Inferior parietal cortex (tissue), 1 donor: ENCODE results near the gene TBC1D22A.

Experiments used
- DNase-seq: peaks from one replicate; pipeline ENCODE4 v3.0.0-alpha.2; 2016; ENCODE audit errors: extremely low spot score

Gene TBC1D22A

GRCh38 chr22:46835693-46836092 lies 73.2 kb downstream of the TBC1D22A start:
- DNase-seq, result no peak

- DNase-seq, result no peak
Measured at GRCh38 chr22:46841522-46841921, 79.1 kb downstream of the TBC1D22A start.

- DNase-seq, result no peak
Measured at GRCh38 chr22:46842606-46843005, 80.2 kb downstream of the TBC1D22A start.

GRCh38 chr22:46843821-46844255 lies 81.4 kb downstream of the TBC1D22A start:
- DNase-seq, result no peak

- DNase-seq, result no peak
Measured at GRCh38 chr22:46844606-46845210, 82.3 kb downstream of the TBC1D22A start.

- peak; percentile 66 for DNase-seq
Measured at GRCh38 chr22:46845296-46846149, 83.1 kb downstream of the TBC1D22A start.

- no peak for DNase-seq
Measured at GRCh38 chr22:46846150-46846831, 83.8 kb downstream of the TBC1D22A start.

GRCh38 chr22:46846832-46847355 lies 84.4 kb downstream of the TBC1D22A start:
- DNase-seq, result no peak

GRCh38 chr22:46848197-46848596 lies 85.7 kb downstream of the TBC1D22A start:
- DNase-seq, result no peak

GRCh38 chr22:46849101-46849500 lies 86.7 kb downstream of the TBC1D22A start:
- DNase-seq, result no peak

GRCh38 chr22:46849951-46850350 lies 87.5 kb downstream of the TBC1D22A start:
- DNase-seq, result no peak

- DNase-seq, result no peak
Measured at GRCh38 chr22:46851311-46851710, 88.9 kb downstream of the TBC1D22A start.

- no peak for DNase-seq
Measured at GRCh38 chr22:46851941-46852340, 89.5 kb downstream of the TBC1D22A start.

GRCh38 chr22:46852771-46853170 lies 90.3 kb downstream of the TBC1D22A start:
- DNase-seq, result no peak

- no peak for DNase-seq
Measured at GRCh38 chr22:46853191-46853590, 90.7 kb downstream of the TBC1D22A start.

GRCh38 chr22:46854125-46854870 lies 91.8 kb downstream of the TBC1D22A start:
- no peak for DNase-seq

- DNase-seq, result no peak
Measured at GRCh38 chr22:46855681-46856080, 93.2 kb downstream of the TBC1D22A start.

GRCh38 chr22:46856661-46857060 lies 94.2 kb downstream of the TBC1D22A start:
- DNase-seq, result no peak

GRCh38 chr22:46857142-46857884 lies 94.9 kb downstream of the TBC1D22A start:
- no peak for DNase-seq

- no peak for DNase-seq
Measured at GRCh38 chr22:46857885-46858143, 95.4 kb downstream of the TBC1D22A start.

- no peak for DNase-seq
Measured at GRCh38 chr22:46858181-46858771, 95.8 kb downstream of the TBC1D22A start.
